ENCODE results near the gene GPR83. TPM values are rescaled to one million over a fixed set of nuclear protein-coding genes. Genes with fewer than 3 reads are reported as not detected.

Gene GPR83
- total RNA-seq, result under 1 TPM in 1 of 2 experiments, not detected in 1; 0.09 TPM
- under 1 TPM in 1 of 2 donors, not detected in 1; 0.14 TPM for polyA plus RNA-seq

GRCh38 chr11:94400839-94401772 lies at the start of gene GPR83:
Gene GPR83, minus strand, starts transcription at chr11:94401419. Its CDS starts 172 bp downstream, at chr11:94401247.
- no peak within 1 kb of the TSS for H3K27ac ChIP-seq (ENCODE audit: low read depth, low read length)
- H3K4me3 Mint-ChIP-seq, result peak within 1 kb of the TSS in 3 of 8 donors; percentile 33 to 78 (median 39)
- no peaks in the 10 kb centered on the region for H3K36me3 ChIP-seq (ENCODE audit: insufficient read depth, low read length)
- H3K9me3 ChIP-seq (ENCODE audit: control insufficient read depth in 1 of 2, low read length in 2 of 2), result no peaks in the 10 kb centered on the region
- intact Hi-C loops (cut with micrococcal nuclease), result no loop called here
- H3K4me1 Mint-ChIP-seq, result peaks cover 5 to 9% (median 7%) of the 10 kb centered on the region in 4 donors
- peaks cover under 1 to 10% of the 10 kb centered on the region in 2 donors for H3K36me3 Mint-ChIP-seq
- DNase-seq, result no peak
- CTCF ChIA-PET (ENCODE audit: partially characterized antibody), result no interaction called here
- no peaks in the 10 kb centered on the region for H3K4me1 ChIP-seq (ENCODE audit: insufficient read depth, low read length)
- H3K9me3 Mint-ChIP-seq, result peaks cover 1 to 39% (median 20%) of the 10 kb centered on the region in 8 donors
- H3K27ac Mint-ChIP-seq, result peak within 1 kb of the TSS in 1 of 7 donors; percentile 65
- POLR2A ChIA-PET (ENCODE audit: partially characterized antibody), result no interaction called here
- H3K27me3 ChIP-seq (ENCODE audit: insufficient read depth, low read length), result peaks cover 10% of the 10 kb centered on the region
- H3K4me3 ChIP-seq (ENCODE audit: low read length in 2 of 2), result no peak within 1 kb of the TSS
- peaks cover 38 to 42% of the 10 kb centered on the region in 2 donors for H3K27me3 Mint-ChIP-seq

DNA sequence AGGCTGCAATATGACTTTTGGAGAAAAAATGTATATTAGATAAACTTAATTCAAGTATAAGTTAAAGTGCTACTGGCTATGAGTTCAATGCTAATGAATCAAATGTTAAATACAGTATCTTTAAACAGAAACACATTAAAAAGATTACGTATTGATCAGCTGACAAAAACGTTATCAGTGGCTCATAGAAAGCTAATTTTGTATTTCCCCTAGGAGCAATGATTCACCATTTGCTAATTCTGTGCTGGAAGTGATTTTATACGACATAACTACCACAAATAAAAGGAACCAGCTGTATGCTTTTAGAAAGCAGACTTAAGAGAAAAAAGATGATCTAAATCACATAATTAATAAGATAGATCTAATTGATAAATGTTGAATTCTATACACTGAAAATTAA lies 48.8 kb upstream of the GPR83 start:
- ChIA-PET POLR2A (ENCODE audit: partially characterized antibody) (no interaction called here), CTCF (ENCODE audit: partially characterized antibody) (interaction anchor here (0.6 to 1.3 kb wide), 2 partner anchors 53 to 85 kb away, joined by 3 read pairs; no protein-coding TSS in a partner anchor)
- Histone ChIP-seq H3K27me3 (ENCODE audit: insufficient read depth, low read length) (no peaks in the 10 kb centered on the region), H3K9me3 (ENCODE audit: control insufficient read depth in 1 of 2, low read length in 2 of 2) (no peaks in the 10 kb centered on the region), H3K4me1 (ENCODE audit: insufficient read depth, low read length) (no peaks in the 10 kb centered on the region), H3K4me3 (ENCODE audit: low read length in 2 of 2) (no peak overlapping the region), H3K36me3 (ENCODE audit: insufficient read depth, low read length) (no peaks in the 10 kb centered on the region), H3K27ac (ENCODE audit: low read depth, low read length) (no peak overlapping the region)
- peaks cover 36 to 38% of the 10 kb centered on the region in 2 donors for H3K36me3 Mint-ChIP-seq
- H3K4me3 Mint-ChIP-seq, result no peak overlapping the region
- no peaks in the 10 kb centered on the region for H3K4me1 Mint-ChIP-seq
- no peak for DNase-seq
- intact Hi-C loops (cut with micrococcal nuclease), result no loop called here
- no peaks in the 10 kb centered on the region for H3K27me3 Mint-ChIP-seq
- no peak overlapping the region for H3K27ac Mint-ChIP-seq
- peaks cover 0 to 6% (median 0%) of the 10 kb centered on the region in 8 donors for H3K9me3 Mint-ChIP-seq

GRCh38 chr11:94449437-94449836 lies 48.2 kb upstream of the GPR83 start:
- ChIA-PET CTCF (ENCODE audit: partially characterized antibody) (interaction anchor here (1.3 kb wide), 1 partner anchor 54 kb away, joined by 3 read pairs; no protein-coding TSS in a partner anchor), POLR2A (ENCODE audit: partially characterized antibody) (no interaction called here)
- Histone ChIP-seq H3K36me3 (ENCODE audit: insufficient read depth, low read length) (no peaks in the 10 kb centered on the region), H3K4me3 (ENCODE audit: low read length in 2 of 2) (no peak overlapping the region), H3K27me3 (ENCODE audit: insufficient read depth, low read length) (no peaks in the 10 kb centered on the region), H3K9me3 (ENCODE audit: control insufficient read depth in 1 of 2, low read length in 2 of 2) (no peaks in the 10 kb centered on the region), H3K4me1 (ENCODE audit: insufficient read depth, low read length) (no peaks in the 10 kb centered on the region), H3K27ac (ENCODE audit: low read depth, low read length) (no peak overlapping the region)
- H3K4me1 Mint-ChIP-seq, result no peaks in the 10 kb centered on the region
- intact Hi-C loops (cut with micrococcal nuclease), result no loop called here
- H3K4me3 Mint-ChIP-seq, result no peak overlapping the region
- no peak for DNase-seq
- H3K27ac Mint-ChIP-seq, result no peak overlapping the region
- H3K36me3 Mint-ChIP-seq, result peaks cover 34 to 37% of the 10 kb centered on the region in 2 donors
- peaks cover 0 to 6% (median 0%) of the 10 kb centered on the region in 8 donors for H3K9me3 Mint-ChIP-seq
- no peaks in the 10 kb centered on the region for H3K27me3 Mint-ChIP-seq

DNA sequence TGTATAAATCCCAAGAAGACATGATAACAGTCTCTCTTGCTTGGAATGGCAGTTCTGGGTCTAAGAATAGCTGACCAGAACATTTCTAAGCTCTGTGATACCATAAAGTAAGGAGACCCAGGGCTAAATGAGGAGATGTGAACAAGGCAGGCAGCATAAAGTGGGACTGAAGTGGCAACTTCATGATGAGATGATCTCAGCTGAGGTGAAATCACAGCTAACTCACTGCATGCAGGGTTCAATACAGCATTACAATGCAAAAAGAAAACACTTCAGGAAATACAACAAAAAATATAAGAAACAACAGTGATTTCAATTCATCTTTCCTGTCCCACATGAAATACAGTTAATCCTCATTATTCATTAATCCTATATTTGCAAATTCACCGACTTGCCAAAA lies 47.8 kb upstream of the GPR83 start:
- Mint-ChIP-seq H3K36me3 (peaks cover 38 to 40% of the 10 kb centered on the region in 2 donors), H3K27ac (no peak overlapping the region), H3K4me3 (no peak overlapping the region), H3K27me3 (no peaks in the 10 kb centered on the region), H3K9me3 (peaks cover 0 to 6% (median 0%) of the 10 kb centered on the region in 8 donors), H3K4me1 (no peaks in the 10 kb centered on the region)
- ChIA-PET POLR2A (ENCODE audit: partially characterized antibody) (no interaction called here), CTCF (ENCODE audit: partially characterized antibody) (no interaction called here)
- H3K4me1 ChIP-seq (ENCODE audit: insufficient read depth, low read length), result no peaks in the 10 kb centered on the region
- H3K9me3 ChIP-seq (ENCODE audit: control insufficient read depth in 1 of 2, low read length in 2 of 2), result no peaks in the 10 kb centered on the region
- no peaks in the 10 kb centered on the region for H3K36me3 ChIP-seq (ENCODE audit: insufficient read depth, low read length)
- intact Hi-C loops (cut with micrococcal nuclease), result no loop called here
- no peak overlapping the region for H3K27ac ChIP-seq (ENCODE audit: low read depth, low read length)
- no peak for DNase-seq
- H3K4me3 ChIP-seq (ENCODE audit: low read length in 2 of 2), result no peak overlapping the region
- no peaks in the 10 kb centered on the region for H3K27me3 ChIP-seq (ENCODE audit: insufficient read depth, low read length)

DNA sequence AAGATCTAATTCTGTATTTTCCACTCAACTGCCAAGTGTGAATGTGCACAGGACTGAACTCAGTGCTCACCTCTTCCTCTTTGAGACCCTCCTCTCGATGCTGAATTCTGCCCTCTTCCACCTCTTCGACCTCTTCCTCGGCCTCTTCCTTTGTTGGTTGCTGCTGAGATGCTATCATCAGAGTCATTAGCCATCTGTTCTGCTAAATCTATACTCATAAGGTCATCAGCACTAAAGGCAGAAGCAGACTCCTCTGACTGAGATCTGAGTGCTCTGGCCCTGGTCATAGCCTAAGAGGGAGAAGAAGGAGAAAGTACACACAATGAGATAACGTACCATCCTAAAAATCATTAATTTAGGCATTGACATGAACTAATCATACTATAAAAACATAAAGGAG lies 45.9 kb upstream of the GPR83 start:
- H3K27me3 ChIP-seq (ENCODE audit: insufficient read depth, low read length), result no peaks in the 10 kb centered on the region
- Mint-ChIP-seq H3K27me3 (no peaks in the 10 kb centered on the region), H3K9me3 (no peaks in the 10 kb centered on the region), H3K36me3 (peaks cover 36 to 44% of the 10 kb centered on the region in 2 donors), H3K4me1 (no peaks in the 10 kb centered on the region), H3K27ac (peak overlapping the region in 3 of 7 donors; percentile 11 to 81 (median 70)), H3K4me3 (no peak overlapping the region)
- POLR2A ChIA-PET (ENCODE audit: partially characterized antibody), result no interaction called here
- intact Hi-C loops (cut with micrococcal nuclease), result no loop called here
- H3K36me3 ChIP-seq (ENCODE audit: insufficient read depth, low read length), result no peaks in the 10 kb centered on the region
- no peak overlapping the region for H3K4me3 ChIP-seq (ENCODE audit: low read length in 2 of 2)
- H3K9me3 ChIP-seq (ENCODE audit: control insufficient read depth in 1 of 2, low read length in 2 of 2), result no peaks in the 10 kb centered on the region
- CTCF ChIA-PET (ENCODE audit: partially characterized antibody), result no interaction called here
- no peaks in the 10 kb centered on the region for H3K4me1 ChIP-seq (ENCODE audit: insufficient read depth, low read length)
- H3K27ac ChIP-seq (ENCODE audit: low read depth, low read length), result no peak overlapping the region
- no peak for DNase-seq

DNA sequence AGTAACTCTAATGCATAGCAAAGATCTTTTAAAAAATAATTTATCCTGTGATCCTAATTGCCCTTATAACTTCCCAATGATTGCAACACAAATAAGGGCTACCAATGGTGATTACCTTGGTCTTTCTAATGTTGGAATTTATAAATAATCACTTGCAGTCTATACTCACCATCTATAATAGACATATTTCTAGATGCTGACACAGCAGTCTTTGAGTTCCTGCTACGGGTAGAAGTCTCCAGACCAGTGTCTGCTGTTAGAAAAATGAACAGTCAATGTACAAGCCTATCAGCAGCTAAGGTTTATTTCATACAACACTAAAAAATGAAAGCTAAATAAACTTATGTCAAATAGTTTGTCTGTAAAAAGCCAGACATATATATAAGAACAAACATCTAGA lies 44.4 kb upstream of the GPR83 start:
- intact Hi-C loops (cut with micrococcal nuclease), result no loop called here
- H3K36me3 ChIP-seq (ENCODE audit: insufficient read depth, low read length), result no peaks in the 10 kb centered on the region
- no peak overlapping the region for H3K4me3 Mint-ChIP-seq
- no peak overlapping the region for H3K4me3 ChIP-seq (ENCODE audit: low read length in 2 of 2)
- peaks cover 49 to 52% of the 10 kb centered on the region in 2 donors for H3K36me3 Mint-ChIP-seq
- H3K4me1 ChIP-seq (ENCODE audit: insufficient read depth, low read length), result no peaks in the 10 kb centered on the region
- POLR2A ChIA-PET (ENCODE audit: partially characterized antibody), result no interaction called here
- H3K9me3 Mint-ChIP-seq, result no peaks in the 10 kb centered on the region
- no peak for DNase-seq
- no peak overlapping the region for H3K27ac Mint-ChIP-seq
- CTCF ChIA-PET (ENCODE audit: partially characterized antibody), result no interaction called here
- H3K9me3 ChIP-seq (ENCODE audit: control insufficient read depth in 1 of 2, low read length in 2 of 2), result no peaks in the 10 kb centered on the region
- H3K27me3 ChIP-seq (ENCODE audit: insufficient read depth, low read length), result no peaks in the 10 kb centered on the region
- no peaks in the 10 kb centered on the region for H3K27me3 Mint-ChIP-seq
- H3K4me1 Mint-ChIP-seq, result no peaks in the 10 kb centered on the region
- H3K27ac ChIP-seq (ENCODE audit: low read depth, low read length), result no peak overlapping the region

- Histone ChIP-seq H3K4me3 (ENCODE audit: low read length in 2 of 2) (no peak overlapping the region), H3K36me3 (ENCODE audit: insufficient read depth, low read length) (no peaks in the 10 kb centered on the region), H3K27ac (ENCODE audit: low read depth, low read length) (no peak overlapping the region), H3K9me3 (ENCODE audit: control insufficient read depth in 1 of 2, low read length in 2 of 2) (no peaks in the 10 kb centered on the region), H3K4me1 (ENCODE audit: insufficient read depth, low read length) (no peaks in the 10 kb centered on the region), H3K27me3 (ENCODE audit: insufficient read depth, low read length) (no peaks in the 10 kb centered on the region)
- no peaks in the 10 kb centered on the region for H3K27me3 Mint-ChIP-seq
- ChIA-PET POLR2A (ENCODE audit: partially characterized antibody) (no interaction called here), CTCF (ENCODE audit: partially characterized antibody) (no interaction called here)
- H3K4me1 Mint-ChIP-seq, result peaks cover 0 to 1% (median under 1%) of the 10 kb centered on the region in 4 donors
- H3K36me3 Mint-ChIP-seq, result peaks cover 77 to 84% of the 10 kb centered on the region in 2 donors
- no peak overlapping the region for H3K27ac Mint-ChIP-seq
- no peak for DNase-seq
- H3K4me3 Mint-ChIP-seq, result no peak overlapping the region
- H3K9me3 Mint-ChIP-seq, result peaks cover 0 to 2% (median 0%) of the 10 kb centered on the region in 8 donors
- intact Hi-C loops (cut with micrococcal nuclease), result no loop called here
Observed at GRCh38 chr11:94433049-94433448, 31.8 kb upstream of the GPR83 start.
